Kidney (tissue), 14 donors: Measurements from ENCODE around the gene NEIL3. TPM values are rescaled to one million over a fixed set of nuclear protein-coding genes. Genes with fewer than 3 reads are reported as not detected.

ENCODE experiments used
- DNase-seq, 5 donors: peaks; one replicate each; pipeline ENCODE4 v3.0.0-alpha.2; 2013 to 2020
- FAIRE-seq: peaks from 2 replicates; lab custom pipeline; 2012; peaks lifted over from hg19 to GRCh38; lab: Jason Lieb, UNC
- H3K27ac ChIP-seq, 2 donors: one replicate each; pipeline ENCODE4 v1.7.0; 2013; ENCODE audit warnings: low read depth in 2 of 2, low read length in 2 of 2, inconsistent platforms in 1 of 2
- H3K27me3 ChIP-seq: one replicate; pipeline ENCODE4 v1.7.1; 2013; ENCODE audit warnings: low read length, inconsistent platforms; ENCODE audit not compliant: control insufficient read depth, insufficient read depth
- H3K36me3 ChIP-seq, 3 donors: one replicate each; pipeline versions ENCODE4 v1.7.0 to v1.7.1; 2013; ENCODE audit warnings: low read length in 3 of 3, control low read depth in 1 of 3, inconsistent platforms in 1 of 3; ENCODE audit not compliant: insufficient read depth in 3 of 3, control insufficient read depth in 2 of 3
- H3K4me1 ChIP-seq, 3 donors: one replicate each; pipeline versions ENCODE4 v1.7.0 to v1.7.1; 2013; ENCODE audit warnings: low read length in 3 of 3, inconsistent platforms in 1 of 3, low read depth in 1 of 3; ENCODE audit not compliant: control insufficient read depth in 2 of 3, insufficient read depth in 2 of 3
- H3K4me3 ChIP-seq, 3 donors: one replicate each; pipeline versions ENCODE4 v1.7.0 to v1.8.1; 2013; ENCODE audit warnings: low read length in 3 of 3, control low read depth in 1 of 3, inconsistent platforms in 1 of 3
- H3K9ac ChIP-seq, 3 donors: one replicate each; pipeline versions ENCODE4 v1.7.0 to v1.7.1; 2013; ENCODE audit warnings: low read length in 3 of 3, control low read depth in 1 of 3, inconsistent platforms in 1 of 3
- H3K9me3 ChIP-seq, 3 donors: one replicate each; pipeline versions ENCODE4 v1.7.0 to v1.7.1; 2013; ENCODE audit warnings: low read length in 3 of 3, control low read depth in 1 of 3, inconsistent platforms in 1 of 3; ENCODE audit not compliant: control insufficient read depth in 2 of 3, insufficient read depth in 1 of 3
- CTCF ChIP-seq: IDR thresholded peaks from 3 replicates; pipeline ENCODE4 v1.5.1; 2012; ENCODE audit warnings: mild to moderate bottlenecking, moderate library complexity, borderline replicate concordance; ENCODE audit not compliant: insufficient read depth; ENCODE audit errors: extremely low read depth
- intact Hi-C: fragments of 100-400 bp; cut with DNase I; formaldehyde crosslinking; loops from one replicate; pipeline ENCODE4 v1.11.1; 2022
- polyA plus RNA-seq: library from polyadenylated mRNA; stranded (reverse); fragments of 350-450 nt; fragmentation: Illumina TruSeq; extraction: RNeasy Lipid Tissue Mini Kit (QIAGEN cat#74804); gene quantifications from one replicate; pipeline ENCODE4 v1.2.3, GENCODE V29; 2014; ENCODE audit warnings: low read depth, low replicate concordance; ENCODE audit not compliant: insufficient read depth
- total RNA-seq: library from RNA; stranded (reverse); fragmentation: NEBNext Ultra II Directional; extraction: Animal tissue kit (Norgen Biotek cat#: 25700); gene quantifications from one replicate; pipeline ENCODE4 v1.2.1, GENCODE V29; 2021
- donor health status: control.
- donor health status: control.
- donor health status: control.
- donor health status: control.
- donor health status: control.
- donor health status: DM: yes; HTN: yes; CAD: no.
- donor health status: Normal renal cell carcinoma (clear cell type).

NEIL3 gene
- total and polyA plus RNA-seq, 2 donors from 2014 or later: 0.35 TPM; not detected in 1

- H3K4me1 ChIP-seq: peaks cover 0 to 5% (median 2%) of the 10 kb centered on the region in 3 donors
- no peak overlapping the region for H3K27ac ChIP-seq
- no peaks in the 10 kb centered on the region for H3K9me3 ChIP-seq
- TF ChIP-seq CTCF: no peak
- H3K4me3 ChIP-seq: no peak overlapping the region
- no peaks in the 10 kb centered on the region for H3K36me3 ChIP-seq
- intact Hi-C loops: no loop called here
- peak in 3 of 5 donors; percentile 22 to 47 (median 40) for DNase-seq
- FAIRE-seq: no peak
- no peak overlapping the region for H3K9ac ChIP-seq
- no peaks in the 10 kb centered on the region for H3K27me3 ChIP-seq
Observed at GRCh38 chr4:177404986-177405385, 95.3 kb downstream of the NEIL3 start.

GRCh38 chr4:177405508-177405907 is 95.8 kb downstream of the NEIL3 start:
- H3K27me3 ChIP-seq: no peaks in the 10 kb centered on the region
- no peak for TF ChIP-seq CTCF
- intact Hi-C loops: no loop called here
- FAIRE-seq: no peak
- DNase-seq: no peak
- no peaks in the 10 kb centered on the region for H3K9me3 ChIP-seq
- H3K4me3 ChIP-seq: no peak overlapping the region
- no peaks in the 10 kb centered on the region for H3K36me3 ChIP-seq
- no peak overlapping the region for H3K9ac ChIP-seq
- H3K27ac ChIP-seq: no peak overlapping the region
- peaks cover 0 to 5% (median 2%) of the 10 kb centered on the region in 3 donors for H3K4me1 ChIP-seq

GRCh38 chr4:177408023-177408422 is 98.3 kb downstream of the NEIL3 start:
- intact Hi-C loops: no loop called here
- Histone ChIP-seq H3K36me3 (no peaks in the 10 kb centered on the region), H3K27ac (no peak overlapping the region), H3K27me3 (no peaks in the 10 kb centered on the region), H3K9me3 (no peaks in the 10 kb centered on the region), H3K4me3 (no peak overlapping the region), H3K9ac (no peak overlapping the region), H3K4me1 (peaks cover 0 to 5% (median 2%) of the 10 kb centered on the region in 3 donors)
- no peak for FAIRE-seq
- DNase-seq: no peak
- TF ChIP-seq CTCF: no peak

- no peak overlapping the region for H3K4me3 ChIP-seq
- intact Hi-C loops: no loop called here
- TF ChIP-seq CTCF: no peak
- no peak overlapping the region for H3K9ac ChIP-seq
- H3K27me3 ChIP-seq: no peaks in the 10 kb centered on the region
- H3K27ac ChIP-seq: no peak overlapping the region
- DNase-seq (peak in 2 of 5 donors; percentile 34 to 62), FAIRE-seq (no peak)
- no peaks in the 10 kb centered on the region for H3K36me3 ChIP-seq
- no peaks in the 10 kb centered on the region for H3K9me3 ChIP-seq
- H3K4me1 ChIP-seq: no peaks in the 10 kb centered on the region
Observed at GRCh38 chr4:177410566-177410965, 100.9 kb downstream of the NEIL3 start.
